Central memory CD4-positive, alpha-beta T cell (primary cell): Measurements from ENCODE around the gene THUMPD2.
"Not testable (repeated sequence)": the region's sequence is repeated elsewhere in the genome, so short reads cannot be mapped to it uniquely, and the experiment has no call there.

Experiments used
- DNase-seq: peaks from one replicate; pipeline ENCODE4 v3.0.0; 2022

THUMPD2 gene

DNA sequence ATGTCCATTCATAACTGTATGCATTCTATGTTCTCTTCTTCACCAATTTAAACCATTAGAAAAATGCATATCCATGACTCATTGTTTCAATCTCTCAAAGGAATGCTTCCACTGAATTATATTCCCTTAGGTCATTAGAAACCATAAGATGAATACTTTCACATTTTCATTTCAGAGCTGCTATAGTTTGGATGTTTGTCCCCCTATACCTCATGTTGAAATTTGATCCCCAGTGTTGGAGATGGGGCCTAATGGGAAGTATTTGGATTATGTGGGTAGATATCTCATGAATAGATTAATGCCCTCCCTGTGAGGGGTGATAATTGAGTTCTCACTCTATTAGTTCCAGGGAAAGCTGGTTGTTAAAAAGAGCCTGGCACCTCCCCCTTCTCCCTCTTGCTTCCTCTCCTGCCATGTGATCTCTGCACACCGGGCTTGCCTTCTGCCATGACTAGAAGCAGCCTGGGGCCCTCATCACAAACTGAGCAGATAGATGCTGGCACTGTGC, 35.7 kb downstream of the THUMPD2 start:
- no peak for DNase-seq

DNA sequence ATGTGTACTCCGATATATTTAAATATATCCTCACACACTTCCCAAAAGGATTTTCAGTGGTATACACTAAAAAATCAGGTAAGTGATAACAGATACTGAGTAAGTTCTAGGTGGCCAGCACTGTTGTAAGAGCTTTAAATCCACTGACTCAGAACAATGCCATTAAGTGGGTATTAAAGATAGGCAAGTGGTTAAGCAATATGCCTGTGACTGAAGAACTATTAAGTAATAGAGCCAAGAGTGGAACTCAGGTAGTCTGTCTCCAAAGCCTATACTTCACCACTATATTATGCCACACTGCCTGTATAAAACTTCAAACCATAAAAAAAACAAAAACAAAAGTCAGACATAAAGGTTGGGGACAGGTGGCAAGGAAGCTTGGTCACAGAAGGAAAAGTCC, 37.2 kb downstream of the THUMPD2 start:
- DNase-seq: no peak

DNA sequence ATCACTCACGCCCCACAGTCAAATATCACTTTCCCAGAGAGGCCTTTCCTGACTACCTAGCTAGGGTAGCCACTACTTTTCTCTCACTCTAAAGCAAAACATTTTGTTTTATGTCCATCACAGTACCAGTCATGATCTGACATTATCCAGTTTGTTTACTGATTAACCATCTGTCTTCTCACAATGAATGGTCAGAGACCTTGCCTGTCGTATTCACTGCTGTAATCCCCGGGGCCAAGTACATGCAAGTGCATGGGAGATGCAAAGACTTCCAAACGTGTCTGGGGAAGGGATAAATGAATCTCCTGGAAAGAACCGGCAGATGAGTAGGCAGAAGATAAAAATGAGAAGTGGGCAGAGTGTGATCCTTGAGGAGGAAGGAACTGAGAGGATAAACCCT, 39.7 kb downstream of the THUMPD2 start:
- no peak for DNase-seq

DNA sequence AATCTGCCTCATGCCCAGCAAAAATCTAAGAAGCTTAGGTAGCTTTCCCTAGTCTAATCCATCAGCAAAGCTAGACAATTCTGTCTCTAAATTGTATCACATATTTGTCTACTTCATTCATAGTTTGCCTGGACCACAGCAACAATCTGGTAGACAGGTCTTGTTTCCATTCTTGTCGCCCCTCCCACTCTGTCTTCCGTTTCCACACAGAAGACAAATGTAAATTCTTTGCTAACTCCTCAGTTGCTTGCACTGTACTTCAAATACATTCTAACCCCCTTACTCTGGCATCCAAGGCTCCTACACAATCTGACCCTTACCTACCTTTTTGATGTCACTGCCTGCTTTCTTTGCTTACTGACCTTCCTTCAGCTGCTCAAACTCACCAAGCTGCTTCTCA, 40.1 kb downstream of the THUMPD2 start:
- no peak for DNase-seq

DNA sequence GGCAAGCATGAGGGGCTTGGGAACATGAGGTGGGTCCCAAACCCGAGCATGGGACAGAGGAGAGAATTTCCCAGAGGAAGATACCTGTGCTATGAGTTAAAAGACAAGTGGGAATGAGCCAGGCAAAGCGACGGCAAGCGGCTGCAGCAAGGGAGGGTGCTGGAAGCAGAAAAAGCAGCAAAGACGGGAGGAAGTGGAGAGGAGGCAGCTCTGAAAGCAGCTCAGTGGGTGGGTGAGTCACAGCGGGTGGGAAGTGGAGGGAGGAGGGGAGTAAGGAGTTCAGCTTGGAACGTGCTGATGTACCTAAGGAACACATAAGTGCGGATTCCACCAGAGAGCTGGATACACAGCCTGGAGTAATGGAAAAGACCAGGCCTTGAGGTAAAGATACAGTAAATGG, 41.4 kb downstream of the THUMPD2 start:
- DNase-seq: no peak

DNA sequence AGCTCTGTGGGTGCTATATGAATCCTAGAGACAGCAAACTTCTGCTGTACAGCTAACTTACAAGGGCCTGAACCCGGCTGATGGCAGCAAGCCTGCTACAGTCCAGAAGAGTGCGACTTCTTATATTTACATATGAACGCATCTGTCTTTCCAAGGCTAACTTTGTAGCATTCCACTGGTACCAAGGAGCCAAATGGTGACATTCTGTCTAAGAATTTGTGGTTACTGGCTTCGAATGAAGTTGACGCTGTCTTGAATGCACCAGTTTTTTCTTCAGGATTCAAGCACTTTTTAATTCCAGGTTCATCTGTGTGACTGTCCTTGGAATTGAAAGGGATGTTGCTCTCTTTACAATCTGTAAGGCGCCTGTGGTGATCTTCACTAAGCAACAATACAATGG, 42.4 kb downstream of the THUMPD2 start:
- no peak for DNase-seq

DNA sequence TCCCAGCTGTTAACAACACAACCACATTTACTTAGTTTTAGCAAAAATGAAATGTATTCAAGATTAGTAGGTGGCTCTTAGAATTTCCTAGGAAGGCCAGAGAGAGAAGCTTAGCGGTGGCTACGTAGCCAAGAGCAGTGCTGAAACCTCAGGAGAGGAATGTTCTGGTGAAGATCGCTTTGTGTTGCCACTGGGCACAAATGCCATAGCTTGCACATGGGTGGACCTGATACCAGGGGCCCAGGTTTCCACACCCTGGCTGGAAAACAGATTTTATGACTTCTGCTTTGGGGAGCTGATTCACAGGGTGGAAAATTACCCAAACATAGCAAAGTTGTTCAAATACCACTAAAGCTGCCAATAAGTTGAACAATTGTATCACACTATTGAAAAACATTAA, 43.4 kb downstream of the THUMPD2 start:
- no peak for DNase-seq

DNA sequence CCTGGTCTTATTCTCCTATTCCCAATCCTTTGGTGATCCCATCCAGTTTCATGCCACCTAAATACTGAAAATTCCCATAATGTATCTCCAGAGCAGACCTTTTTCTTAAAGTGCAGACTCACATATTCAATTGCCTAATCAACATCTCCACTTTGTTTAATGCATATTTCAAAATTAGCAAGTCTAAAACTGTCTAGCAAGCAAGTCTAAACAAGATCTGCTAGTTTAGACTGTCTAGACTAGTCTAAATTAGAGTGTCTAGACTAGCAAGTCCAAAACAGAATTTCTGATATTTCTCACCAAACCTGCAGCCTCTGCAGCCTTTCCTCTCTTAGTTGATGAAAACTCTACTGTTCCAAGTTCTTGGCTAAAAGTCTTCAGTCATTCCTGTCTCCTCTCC, 44.6 kb downstream of the THUMPD2 start:
- DNase-seq: no peak

DNA sequence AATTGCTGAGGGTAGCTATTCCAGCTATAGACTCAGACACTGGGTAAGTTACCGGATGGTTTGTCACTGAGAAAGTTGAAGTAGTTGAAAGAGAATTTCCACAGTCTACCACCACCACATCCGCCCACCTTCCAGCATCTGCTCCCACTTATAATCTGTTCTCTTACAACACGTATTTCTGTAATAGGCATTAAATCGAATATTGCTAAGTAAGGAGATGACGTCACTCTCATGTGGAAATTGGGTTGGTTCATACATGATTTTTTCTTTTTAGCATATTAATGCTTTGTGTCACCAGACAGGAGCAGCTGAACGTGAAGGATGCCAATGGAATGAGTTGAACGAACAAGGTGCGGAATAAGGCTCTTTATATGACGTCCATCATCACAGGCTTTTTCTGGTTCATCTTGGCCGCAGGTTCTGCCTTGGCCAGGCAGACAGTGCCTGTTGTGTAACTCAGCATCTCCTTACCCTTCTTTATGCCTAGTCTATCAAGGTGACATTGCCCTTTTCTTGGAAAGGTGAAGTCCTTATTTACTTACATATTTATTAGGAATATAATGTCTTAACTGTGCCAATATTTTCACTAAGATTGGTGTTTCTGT, 45.9 kb downstream of the THUMPD2 start:
- DNase-seq: no peak

DNA sequence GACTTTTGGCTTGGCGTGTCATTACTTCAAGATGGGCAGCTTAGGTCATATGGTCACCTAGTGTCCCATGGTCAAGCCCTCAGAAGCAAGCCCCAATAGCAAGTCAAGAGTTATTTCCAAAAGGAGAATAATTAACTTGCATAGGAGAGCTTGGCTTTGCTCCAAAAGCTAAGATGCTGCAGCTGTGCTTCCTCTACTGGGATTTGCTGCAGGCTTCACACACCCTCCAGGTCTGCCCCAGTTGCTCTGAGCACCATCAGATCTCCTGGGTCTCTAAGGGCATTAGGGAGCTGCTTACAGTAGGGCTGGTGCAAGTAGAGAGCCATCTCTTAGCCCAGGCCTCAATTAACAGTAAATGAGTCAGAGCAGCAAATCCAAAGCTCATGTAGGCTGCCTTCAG, 46.6 kb downstream of the THUMPD2 start:
- DNase-seq: no peak

DNA sequence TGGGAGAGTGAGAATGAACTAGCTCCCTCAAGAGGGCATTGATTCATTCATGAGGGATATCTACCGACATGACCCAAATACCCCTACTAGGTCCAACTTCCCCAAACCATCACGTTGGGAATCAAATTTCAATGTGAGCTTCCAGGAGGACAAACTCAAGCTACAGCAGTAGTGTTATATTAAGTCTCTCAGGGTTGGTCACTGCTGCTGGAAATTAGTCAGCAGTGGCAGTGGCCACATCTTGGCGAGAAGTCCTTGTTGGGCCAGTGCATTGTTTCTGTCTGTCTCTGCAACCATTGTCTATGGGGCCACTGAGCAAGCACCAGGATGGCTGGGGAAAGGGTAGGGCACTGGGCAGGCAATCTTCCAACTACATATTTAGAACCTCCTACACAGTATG, 47.5 kb downstream of the THUMPD2 start:
- no peak for DNase-seq

DNA sequence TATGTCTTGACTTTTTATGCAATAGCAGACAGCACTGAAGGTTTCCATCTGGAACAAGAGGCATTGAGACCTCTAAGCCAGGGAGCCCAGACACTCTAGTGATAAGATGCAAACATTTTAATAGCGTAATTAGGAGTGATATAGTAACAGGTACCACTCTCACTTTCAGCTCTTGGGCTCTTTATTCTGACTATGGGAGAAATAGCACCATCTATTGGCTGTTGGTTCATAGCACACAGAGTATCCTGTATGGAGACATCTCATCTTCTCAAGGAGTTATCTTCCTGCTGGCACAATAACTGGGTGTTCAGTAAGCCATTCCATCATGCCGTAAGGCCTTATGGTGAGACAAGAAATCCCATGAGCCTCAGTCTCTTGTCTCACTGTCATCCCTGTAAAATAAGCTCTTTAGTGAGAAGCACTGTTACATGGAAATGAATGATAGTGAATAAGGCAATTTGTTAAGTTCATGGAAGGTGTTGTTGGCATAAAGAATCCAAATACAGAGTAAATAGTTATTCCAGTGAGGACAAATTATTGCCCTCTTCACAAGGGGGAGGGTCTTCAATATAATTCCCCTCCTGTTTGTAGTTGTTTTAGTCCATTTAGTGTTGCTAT, 48.3 kb downstream of the THUMPD2 start:
- no peak for DNase-seq

DNA sequence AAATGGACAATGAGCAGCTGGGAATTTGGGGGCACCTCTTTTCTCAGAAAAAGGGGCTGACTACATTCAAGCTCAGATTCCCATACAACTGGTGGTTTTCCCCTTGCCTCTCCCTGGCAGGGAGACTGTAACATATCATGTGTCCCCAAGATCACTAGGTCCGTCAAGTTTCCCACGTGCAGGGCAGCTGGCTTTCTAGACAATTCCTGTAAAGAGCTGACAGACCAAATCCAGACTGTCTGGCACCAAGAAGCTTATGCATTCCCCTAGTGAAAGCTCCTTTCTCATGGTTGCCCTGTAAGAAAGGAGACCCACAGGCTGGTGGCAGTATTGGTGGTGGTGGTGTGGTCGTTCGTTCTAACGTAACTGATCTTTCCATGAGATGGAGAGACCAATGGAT, 48.8 kb downstream of the THUMPD2 start:
- DNase-seq: no peak

DNA sequence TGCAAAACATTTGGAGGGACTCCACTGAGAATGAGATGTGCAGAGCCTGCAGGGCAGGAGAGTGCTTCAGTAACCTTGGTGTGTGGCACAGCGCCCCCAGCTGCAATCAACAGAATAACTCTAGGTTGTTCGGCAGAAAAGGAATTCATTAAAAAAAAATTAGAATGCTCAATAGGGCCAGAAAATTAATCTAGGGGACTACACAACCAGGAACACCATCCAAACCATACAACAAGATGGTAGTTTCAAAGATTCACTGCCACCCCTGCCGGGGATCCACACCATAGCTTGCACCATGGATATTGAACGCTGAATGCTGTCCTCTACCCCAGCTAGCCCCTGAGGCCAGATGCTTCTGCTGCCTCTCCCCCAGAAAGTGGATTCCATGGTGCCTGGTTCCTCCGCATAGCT, 50.1 kb downstream of the THUMPD2 start:
- no peak for DNase-seq

DNA sequence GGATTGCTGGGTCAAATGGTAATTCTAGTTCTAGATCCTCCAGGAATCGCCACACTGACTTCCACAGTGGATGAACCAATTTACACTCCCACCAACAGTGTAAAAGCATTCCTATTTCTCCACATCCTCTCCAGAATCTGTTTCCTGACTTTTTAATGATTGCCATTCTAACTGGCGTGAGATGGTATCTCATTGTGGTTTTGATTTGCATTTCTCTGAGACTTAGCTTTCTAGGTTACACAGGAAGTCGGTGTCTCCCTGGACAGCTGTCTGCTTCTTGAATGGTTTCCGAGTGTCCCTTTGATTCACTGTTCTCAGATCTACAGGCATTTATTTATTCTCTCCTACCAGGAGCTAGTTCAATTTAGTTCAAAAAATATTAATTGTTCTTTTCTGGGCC, 51.0 kb downstream of the THUMPD2 start:
- DNase-seq: not testable (repeated sequence)

DNA sequence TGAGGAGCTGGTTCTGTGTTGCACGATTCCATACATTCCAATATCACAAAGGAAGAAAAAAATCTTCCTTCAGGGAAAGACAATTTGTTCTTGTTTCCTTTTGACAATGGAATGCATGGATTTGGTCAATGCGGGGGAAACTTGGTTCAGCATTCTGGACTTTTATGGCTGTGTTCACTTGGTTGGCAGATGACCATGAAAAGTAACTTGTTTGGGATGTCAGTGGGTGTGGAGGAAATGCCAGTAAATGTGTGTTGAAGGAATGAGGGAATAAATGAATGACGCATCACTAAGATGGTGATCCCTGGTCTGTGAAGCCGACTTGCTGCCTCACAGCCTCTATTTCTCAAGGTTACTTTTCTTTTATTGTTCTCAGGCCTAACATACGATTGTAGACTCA, 53.7 kb downstream of the THUMPD2 start:
- DNase-seq: no peak

DNA sequence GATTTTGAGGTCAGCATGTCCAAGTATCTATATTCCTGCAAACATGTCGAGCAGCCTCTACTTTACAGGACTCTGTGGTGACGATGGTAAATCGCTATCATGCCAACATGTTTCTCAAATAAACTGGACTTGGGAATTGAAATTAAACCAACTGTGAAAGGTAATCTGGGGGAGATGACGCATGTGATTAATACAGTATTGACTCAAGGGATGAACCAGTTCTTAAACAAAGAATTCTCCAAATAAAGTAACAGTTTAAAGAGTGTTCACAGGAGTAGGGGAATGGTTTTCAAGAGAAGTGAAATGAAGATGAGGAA, 54.3 kb downstream of the THUMPD2 start:
- DNase-seq: no peak

DNA sequence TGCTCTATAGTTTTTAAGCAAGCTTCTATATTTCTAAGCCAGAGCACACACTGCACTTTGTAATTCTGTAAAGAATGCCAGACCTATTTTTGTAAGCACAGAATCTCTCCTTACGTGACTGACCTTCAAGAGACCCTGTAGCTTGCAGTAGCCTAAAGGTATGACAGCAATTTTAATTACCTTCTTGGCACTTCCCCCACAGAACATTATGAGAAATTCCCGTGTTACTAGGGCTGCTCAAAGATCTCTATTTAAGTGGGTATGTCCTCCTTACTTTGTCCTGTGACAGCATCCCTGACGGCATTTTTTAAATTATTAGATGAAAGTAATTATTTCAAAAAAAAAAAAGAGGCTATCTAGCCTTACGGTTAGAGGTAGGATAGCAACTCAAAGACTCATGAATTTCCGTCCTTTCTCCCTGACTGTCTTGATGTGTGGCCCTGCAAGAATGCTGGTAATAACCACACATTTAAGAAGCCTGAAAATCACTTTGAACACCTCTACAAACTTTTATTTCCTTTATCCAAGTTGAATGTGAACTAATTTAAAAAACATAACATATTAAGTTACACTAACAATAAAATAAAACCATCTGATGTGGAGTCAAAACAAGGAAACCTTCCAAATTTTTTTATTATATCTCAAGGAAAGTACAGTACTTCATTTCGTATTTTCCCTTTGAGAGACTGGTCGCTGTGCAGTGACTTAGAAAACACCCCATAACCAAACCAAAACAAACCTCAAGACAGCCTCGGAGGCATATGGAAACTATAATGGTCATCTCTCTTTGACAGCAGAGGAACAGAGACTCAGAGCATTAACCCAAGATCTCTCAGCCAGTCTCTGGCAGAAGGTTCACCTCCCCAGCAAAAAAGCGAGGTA, 54.9 kb downstream of the THUMPD2 start:
- DNase-seq: no peak

DNA sequence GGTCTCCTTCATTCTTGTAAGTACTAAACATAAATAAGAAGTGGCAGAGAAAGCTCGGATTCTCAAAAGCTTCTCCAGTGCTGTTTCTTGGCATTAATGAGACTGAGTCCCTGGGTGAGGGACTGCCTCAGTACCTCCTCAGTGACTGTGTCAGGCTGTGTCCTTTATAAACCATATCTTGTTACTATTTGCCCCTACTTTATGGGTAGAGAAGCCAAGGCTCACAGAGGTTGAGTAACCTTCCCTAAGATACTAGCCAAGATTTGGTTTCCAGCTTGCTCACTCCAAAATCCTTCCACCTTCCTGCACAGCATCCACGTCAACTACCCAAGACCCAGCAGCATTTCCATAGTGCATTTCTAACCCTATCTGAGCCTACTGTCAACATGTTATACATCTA, 55.6 kb downstream of the THUMPD2 start:
- DNase-seq: no peak

DNA sequence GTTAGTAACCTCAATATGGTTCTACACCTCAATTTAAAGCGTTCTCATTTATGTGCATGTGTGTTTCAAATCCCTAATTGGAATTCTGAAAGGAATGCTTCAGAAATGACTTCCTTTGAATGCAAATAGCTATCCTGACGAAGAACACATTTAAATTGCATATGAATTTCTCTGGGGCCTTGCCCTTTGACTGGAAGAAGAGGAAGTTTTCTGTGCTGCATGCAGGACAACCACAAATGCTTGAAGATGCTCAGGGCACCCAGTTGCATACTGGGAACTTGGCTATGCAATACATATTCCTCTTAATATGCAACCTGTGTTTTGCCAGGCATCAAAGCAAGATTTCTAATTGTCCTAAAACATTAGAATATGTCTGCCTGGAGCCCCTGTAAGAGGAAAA, 58.1 kb downstream of the THUMPD2 start:
- DNase-seq: no peak

DNA sequence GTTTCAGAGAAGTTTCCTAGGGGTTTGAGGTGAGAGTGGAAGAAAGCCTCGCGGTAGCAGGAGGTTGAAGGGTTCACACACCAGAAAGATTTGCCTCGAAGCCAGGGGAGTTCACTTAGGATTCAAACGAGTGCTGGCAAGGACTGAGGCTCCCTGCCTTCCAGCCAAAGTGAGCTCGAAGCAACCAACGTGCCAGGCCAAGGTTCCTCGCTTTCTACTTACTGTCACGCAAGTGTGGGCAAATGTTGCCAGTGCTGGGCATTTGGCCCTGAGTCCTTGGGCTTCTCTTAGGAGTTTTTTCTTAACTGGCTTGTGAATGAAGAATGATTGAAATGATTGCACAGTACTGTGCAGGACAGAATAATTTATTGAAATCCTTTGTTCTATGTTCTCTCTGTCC, 59.7 kb downstream of the THUMPD2 start:
- no peak for DNase-seq

DNA sequence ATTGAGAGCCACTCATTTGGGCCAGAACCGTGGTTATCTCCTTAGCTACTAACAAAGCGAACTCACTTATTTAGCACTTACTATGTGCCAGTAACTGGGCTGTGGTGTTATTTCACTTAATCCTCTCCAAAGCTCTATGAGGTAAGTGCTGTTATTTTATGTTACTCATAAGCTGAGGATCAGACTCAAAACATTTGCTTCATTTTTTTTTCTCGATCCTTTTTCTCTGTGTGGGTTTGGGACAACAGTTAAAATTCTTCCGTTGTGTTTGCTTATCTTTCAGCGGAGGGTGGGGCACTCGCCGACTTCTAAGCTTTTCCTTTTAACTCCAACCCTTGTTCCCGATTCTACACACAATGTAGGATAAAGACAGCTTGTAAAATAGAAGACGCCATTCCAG, 60.6 kb downstream of the THUMPD2 start:
- no peak for DNase-seq

DNA sequence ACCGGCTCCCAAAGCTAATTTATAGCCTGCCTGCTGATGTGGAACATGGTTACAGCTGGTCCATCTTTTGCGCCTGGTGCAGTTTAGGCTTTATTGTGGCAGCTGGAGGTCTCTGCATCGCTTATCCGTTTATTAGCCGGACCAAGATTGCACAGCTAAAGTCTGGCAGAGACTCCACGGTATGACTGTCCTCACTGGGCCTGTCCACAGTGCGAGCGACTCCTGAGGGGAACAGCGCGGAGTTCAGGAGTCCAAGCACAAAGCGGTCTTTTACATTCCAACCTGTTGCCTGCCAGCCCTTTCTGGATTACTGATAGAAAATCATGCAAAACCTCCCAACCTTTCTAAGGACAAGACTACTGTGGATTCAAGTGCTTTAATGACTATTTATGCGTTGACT, 62.0 kb downstream of the THUMPD2 start:
- DNase-seq: no peak

DNA sequence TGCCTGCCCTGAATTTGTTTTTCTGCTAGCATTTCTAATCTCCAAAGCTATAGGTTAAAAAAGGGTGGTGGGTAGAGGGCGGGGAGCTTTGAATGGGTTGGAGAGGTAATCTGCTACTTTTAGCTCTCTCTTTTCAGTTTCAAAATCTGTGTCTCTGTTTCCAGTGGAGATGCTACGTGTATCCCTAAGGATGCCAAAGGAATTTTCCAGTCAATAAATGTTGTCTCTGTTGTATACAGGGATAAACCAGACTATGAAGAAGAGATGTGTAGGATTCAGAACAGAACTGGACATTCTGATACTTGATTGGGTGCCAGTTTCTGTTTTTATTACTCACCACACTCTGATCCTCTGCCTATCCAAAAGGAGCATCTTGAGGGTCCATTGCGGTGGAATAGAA, 63.2 kb downstream of the THUMPD2 start:
- DNase-seq: no peak
